Immature natural killer cell (primary cell): ENCODE measurements around the gene SPOCK3. TPM values are rescaled to one million over a fixed set of nuclear protein-coding genes. Genes with fewer than 3 reads are reported as not detected.
A peak's percentile ranks its signal among the peaks of the same experiment; 100 is the strongest.

Experiments used
- DNase-seq, 3 donors: peaks; one replicate each; pipeline ENCODE4 v3.0.0; 2022; ENCODE audit warnings: mixed read lengths in 1 of 3
- H3K27ac Mint-ChIP-seq, 6 donors: one replicate each; pipeline ENCODE4 v1.8.0; 2020; ENCODE audit warnings: mixed read lengths in 6 of 6, mild to moderate bottlenecking in 5 of 6, inconsistent platforms in 4 of 6, moderate library complexity in 3 of 6
- H3K27me3 Mint-ChIP-seq, 3 donors: one replicate each; pipeline ENCODE4 v1.8.0; 2020 to 2021; ENCODE audit warnings: low read depth in 3 of 3, mild to moderate bottlenecking in 3 of 3, mixed read lengths in 3 of 3, moderate library complexity in 3 of 3, inconsistent platforms in 1 of 3
- H3K36me3 Mint-ChIP-seq, 3 donors: one replicate each; pipeline ENCODE4 v1.8.0; 2020; ENCODE audit warnings: mixed read lengths in 3 of 3, inconsistent platforms in 2 of 3, mild to moderate bottlenecking in 2 of 3
- H3K4me1 Mint-ChIP-seq, 2 donors: one replicate each; pipeline ENCODE4 v1.8.0; 2020; ENCODE audit warnings: inconsistent platforms in 2 of 2, mild to moderate bottlenecking in 2 of 2, mixed read lengths in 2 of 2, moderate library complexity in 1 of 2
- H3K4me3 Mint-ChIP-seq, 5 donors: one replicate each; pipeline ENCODE4 v1.8.0; 2020; ENCODE audit warnings: mild to moderate bottlenecking in 5 of 5, mixed read lengths in 5 of 5, inconsistent platforms in 3 of 5, moderate library complexity in 3 of 5
- H3K9me3 Mint-ChIP-seq, 6 donors: one replicate each; pipeline ENCODE4 v1.8.0; 2020; ENCODE audit warnings: mild to moderate bottlenecking in 6 of 6, mixed read lengths in 6 of 6, inconsistent platforms in 4 of 6, moderate library complexity in 3 of 6
- polyA plus RNA-seq, 3 donors: library from polyadenylated mRNA; unstranded; fragments of 300-500 nt; fragmentation: Illumina TruSeq; gene quantifications; one replicate each; pipeline ENCODE4 v1.2.3, GENCODE V29; 2021

The SPOCK3 gene
- polyA plus RNA-seq, 3 donors from 2014 or later: not detected

- Mint-ChIP-seq H3K9me3 (peaks cover 2 to 25% (median 12%) of the 10 kb centered on the region in 6 donors), H3K27me3 (no peaks in the 10 kb centered on the region), H3K27ac (no peak overlapping the region), H3K36me3 (no peaks in the 10 kb centered on the region), H3K4me1 (no peaks in the 10 kb centered on the region), H3K4me3 (no peak overlapping the region)
- no peak for DNase-seq
Observed at GRCh38 chr4:167052631-167053091, 181.6 kb downstream of the SPOCK3 start.

- Mint-ChIP-seq H3K27ac (no peak overlapping the region), H3K4me3 (no peak overlapping the region), H3K27me3 (no peaks in the 10 kb centered on the region), H3K4me1 (no peaks in the 10 kb centered on the region), H3K36me3 (no peaks in the 10 kb centered on the region), H3K9me3 (peaks cover 9 to 42% (median 14%) of the 10 kb centered on the region in 6 donors)
- no peak for DNase-seq
Observed at GRCh38 chr4:167049257-167049656, 185.0 kb downstream of the SPOCK3 start.

GRCh38 chr4:167041524-167041923, 192.8 kb downstream of the SPOCK3 start:
- H3K4me1 Mint-ChIP-seq: no peaks in the 10 kb centered on the region
- H3K27ac Mint-ChIP-seq: no peak overlapping the region
- H3K4me3 Mint-ChIP-seq: no peak overlapping the region
- no peaks in the 10 kb centered on the region for H3K36me3 Mint-ChIP-seq
- DNase-seq: no peak
- H3K9me3 Mint-ChIP-seq: peaks cover 5 to 30% (median 11%) of the 10 kb centered on the region in 6 donors
- peaks cover 0 to 2% (median 1%) of the 10 kb centered on the region in 3 donors for H3K27me3 Mint-ChIP-seq

- Mint-ChIP-seq H3K4me1 (no peaks in the 10 kb centered on the region), H3K27me3 (peaks cover 0 to 4% (median 2%) of the 10 kb centered on the region in 3 donors), H3K36me3 (no peaks in the 10 kb centered on the region), H3K9me3 (peaks cover 5 to 37% (median 6%) of the 10 kb centered on the region in 6 donors), H3K4me3 (no peak overlapping the region), H3K27ac (no peak overlapping the region)
- DNase-seq: no peak
Observed at GRCh38 chr4:167035390-167035789, 198.9 kb downstream of the SPOCK3 start.

- H3K4me1 Mint-ChIP-seq: no peaks in the 10 kb centered on the region
- DNase-seq: no peak
- no peak overlapping the region for H3K27ac Mint-ChIP-seq
- H3K9me3 Mint-ChIP-seq: peaks cover 4 to 37% (median 7%) of the 10 kb centered on the region in 6 donors
- H3K36me3 Mint-ChIP-seq: no peaks in the 10 kb centered on the region
- H3K27me3 Mint-ChIP-seq: peaks cover 0 to 4% (median 2%) of the 10 kb centered on the region in 3 donors
- no peak overlapping the region for H3K4me3 Mint-ChIP-seq
Observed at GRCh38 chr4:167034983-167035382, 199.3 kb downstream of the SPOCK3 start.

GRCh38 chr4:167032871-167033270, 201.4 kb downstream of the SPOCK3 start:
- H3K27me3 Mint-ChIP-seq: peaks cover 0 to 2% (median 0%) of the 10 kb centered on the region in 3 donors
- H3K27ac Mint-ChIP-seq: no peak overlapping the region
- H3K9me3 Mint-ChIP-seq: peaks cover 0 to 32% (median 7%) of the 10 kb centered on the region in 6 donors
- H3K4me3 Mint-ChIP-seq: no peak overlapping the region
- no peaks in the 10 kb centered on the region for H3K36me3 Mint-ChIP-seq
- no peaks in the 10 kb centered on the region for H3K4me1 Mint-ChIP-seq
- no peak for DNase-seq

- H3K27me3 Mint-ChIP-seq: peaks cover 0 to 2% (median 0%) of the 10 kb centered on the region in 3 donors
- no peaks in the 10 kb centered on the region for H3K4me1 Mint-ChIP-seq
- H3K9me3 Mint-ChIP-seq: peaks cover 0 to 34% (median 7%) of the 10 kb centered on the region in 6 donors
- no peak overlapping the region for H3K27ac Mint-ChIP-seq
- H3K36me3 Mint-ChIP-seq: no peaks in the 10 kb centered on the region
- DNase-seq: no peak
- H3K4me3 Mint-ChIP-seq: no peak overlapping the region
Observed at GRCh38 chr4:167031534-167032156, 202.6 kb downstream of the SPOCK3 start.

- H3K36me3 Mint-ChIP-seq: no peaks in the 10 kb centered on the region
- H3K9me3 Mint-ChIP-seq: peaks cover 0 to 16% (median 4%) of the 10 kb centered on the region in 6 donors
- H3K27ac Mint-ChIP-seq: no peak overlapping the region
- H3K4me1 Mint-ChIP-seq: no peaks in the 10 kb centered on the region
- no peak overlapping the region for H3K4me3 Mint-ChIP-seq
- DNase-seq: no peak
- H3K27me3 Mint-ChIP-seq: peaks cover 0 to 2% (median 0%) of the 10 kb centered on the region in 3 donors
Observed at GRCh38 chr4:167028976-167029375, 205.3 kb downstream of the SPOCK3 start.

- no peaks in the 10 kb centered on the region for H3K27me3 Mint-ChIP-seq
- DNase-seq: no peak
- H3K4me1 Mint-ChIP-seq: no peaks in the 10 kb centered on the region
- peaks cover 0 to 11% (median 4%) of the 10 kb centered on the region in 6 donors for H3K9me3 Mint-ChIP-seq
- no peak overlapping the region for H3K4me3 Mint-ChIP-seq
- no peak overlapping the region for H3K27ac Mint-ChIP-seq
- no peaks in the 10 kb centered on the region for H3K36me3 Mint-ChIP-seq
Observed at GRCh38 chr4:167025670-167026069, 208.6 kb downstream of the SPOCK3 start.

GRCh38 chr4:167023364-167023925, 210.8 kb downstream of the SPOCK3 start:
- no peak overlapping the region for H3K4me3 Mint-ChIP-seq
- DNase-seq: no peak
- no peaks in the 10 kb centered on the region for H3K36me3 Mint-ChIP-seq
- peaks cover 0 to 15% (median 0%) of the 10 kb centered on the region in 6 donors for H3K9me3 Mint-ChIP-seq
- no peak overlapping the region for H3K27ac Mint-ChIP-seq
- no peaks in the 10 kb centered on the region for H3K4me1 Mint-ChIP-seq
- no peaks in the 10 kb centered on the region for H3K27me3 Mint-ChIP-seq

GRCh38 chr4:167021545-167022155, 212.6 kb downstream of the SPOCK3 start:
- peaks cover 0 to 13% (median 0%) of the 10 kb centered on the region in 6 donors for H3K9me3 Mint-ChIP-seq
- H3K27ac Mint-ChIP-seq: no peak overlapping the region
- H3K36me3 Mint-ChIP-seq: no peaks in the 10 kb centered on the region
- no peaks in the 10 kb centered on the region for H3K27me3 Mint-ChIP-seq
- peak in 2 of 3 donors; percentile 2 to 11 for DNase-seq
- no peak overlapping the region for H3K4me3 Mint-ChIP-seq
- H3K4me1 Mint-ChIP-seq: no peaks in the 10 kb centered on the region

GRCh38 chr4:167020410-167020809, 213.9 kb downstream of the SPOCK3 start:
- DNase-seq: no peak
- Mint-ChIP-seq H3K27me3 (no peaks in the 10 kb centered on the region), H3K4me3 (no peak overlapping the region), H3K36me3 (no peaks in the 10 kb centered on the region), H3K9me3 (peaks cover 0 to 13% (median 0%) of the 10 kb centered on the region in 6 donors), H3K27ac (no peak overlapping the region), H3K4me1 (no peaks in the 10 kb centered on the region)

GRCh38 chr4:167014944-167015343, 219.3 kb downstream of the SPOCK3 start:
- no peaks in the 10 kb centered on the region for H3K4me1 Mint-ChIP-seq
- no peak overlapping the region for H3K27ac Mint-ChIP-seq
- DNase-seq: no peak
- no peaks in the 10 kb centered on the region for H3K36me3 Mint-ChIP-seq
- peaks cover 0 to 11% (median 1%) of the 10 kb centered on the region in 6 donors for H3K9me3 Mint-ChIP-seq
- no peak overlapping the region for H3K4me3 Mint-ChIP-seq
- peaks cover 0 to 2% (median 0%) of the 10 kb centered on the region in 3 donors for H3K27me3 Mint-ChIP-seq

GRCh38 chr4:167003326-167003725, 231.0 kb downstream of the SPOCK3 start:
- no peaks in the 10 kb centered on the region for H3K36me3 Mint-ChIP-seq
- no peak overlapping the region for H3K27ac Mint-ChIP-seq
- H3K27me3 Mint-ChIP-seq: no peaks in the 10 kb centered on the region
- H3K4me1 Mint-ChIP-seq: no peaks in the 10 kb centered on the region
- DNase-seq: no peak
- no peak overlapping the region for H3K4me3 Mint-ChIP-seq
- H3K9me3 Mint-ChIP-seq: peaks cover 3 to 22% (median 11%) of the 10 kb centered on the region in 6 donors
